ENCODE data around the gene SDC3.

SDC3 gene

DNA sequence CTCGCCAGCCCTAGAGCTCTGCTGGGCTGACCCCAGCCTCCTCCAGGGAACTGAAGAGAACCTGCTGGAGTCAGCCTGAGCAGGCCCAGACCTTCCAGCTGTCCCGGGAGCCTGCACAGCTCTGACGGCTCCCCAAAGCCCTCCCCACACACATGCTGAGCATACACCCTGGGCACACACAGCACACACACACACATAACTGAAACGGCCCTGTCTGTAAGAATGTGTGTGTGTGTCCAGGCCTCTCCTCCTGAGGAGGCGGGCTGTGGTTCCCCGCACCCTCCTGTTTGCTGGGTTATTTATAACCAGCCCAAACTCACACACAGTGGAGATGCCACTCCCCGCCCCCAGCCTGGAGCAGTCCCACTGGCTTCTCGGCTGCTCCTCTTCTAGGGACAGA lies 20.2 kb downstream of the SDC3 start:
- DNase-seq (ENCODE audit: low read depth) = peak; percentile 83

DNA sequence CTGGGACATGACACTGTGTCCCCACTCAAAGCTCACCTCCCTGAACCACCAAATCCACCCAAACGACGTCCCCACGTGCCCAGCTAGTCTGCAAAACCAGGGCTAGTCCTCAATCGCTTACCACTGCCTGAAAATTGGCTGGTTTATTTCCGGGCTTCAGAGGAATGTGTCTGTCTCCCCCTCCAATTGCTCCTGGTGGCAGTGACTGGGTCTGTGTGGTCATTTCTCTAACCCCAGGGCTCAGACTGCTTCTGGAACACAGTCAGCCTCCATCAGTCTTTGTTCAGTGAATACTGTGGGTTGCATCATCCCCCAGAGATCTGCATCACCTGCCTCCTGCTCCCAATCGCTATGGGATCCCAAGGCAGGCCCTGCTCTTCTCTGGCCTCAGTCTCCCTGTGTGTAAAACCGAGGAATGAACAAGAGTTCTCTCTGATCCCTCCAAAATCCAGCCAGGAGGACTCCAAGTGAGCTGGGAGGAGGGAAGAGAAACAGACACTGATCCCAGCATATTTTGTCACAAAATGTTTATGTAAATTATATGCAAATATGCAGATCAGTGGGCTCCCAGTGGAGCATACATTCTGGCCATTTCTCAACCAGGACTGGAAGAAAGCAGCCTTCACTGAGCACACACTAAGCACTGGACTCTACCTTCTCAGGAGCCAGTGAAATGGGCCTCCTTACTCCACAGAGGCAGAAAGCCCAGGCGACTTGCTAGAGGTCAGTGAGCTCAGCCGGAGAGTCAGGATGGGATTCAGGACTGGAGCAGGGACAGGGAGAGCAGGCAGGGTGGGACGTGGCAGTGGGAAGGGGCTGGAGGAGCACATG lies 20.9 kb downstream of the SDC3 start:
- DNase-seq (ENCODE audit: low read depth) = peak; percentile 42

DNA sequence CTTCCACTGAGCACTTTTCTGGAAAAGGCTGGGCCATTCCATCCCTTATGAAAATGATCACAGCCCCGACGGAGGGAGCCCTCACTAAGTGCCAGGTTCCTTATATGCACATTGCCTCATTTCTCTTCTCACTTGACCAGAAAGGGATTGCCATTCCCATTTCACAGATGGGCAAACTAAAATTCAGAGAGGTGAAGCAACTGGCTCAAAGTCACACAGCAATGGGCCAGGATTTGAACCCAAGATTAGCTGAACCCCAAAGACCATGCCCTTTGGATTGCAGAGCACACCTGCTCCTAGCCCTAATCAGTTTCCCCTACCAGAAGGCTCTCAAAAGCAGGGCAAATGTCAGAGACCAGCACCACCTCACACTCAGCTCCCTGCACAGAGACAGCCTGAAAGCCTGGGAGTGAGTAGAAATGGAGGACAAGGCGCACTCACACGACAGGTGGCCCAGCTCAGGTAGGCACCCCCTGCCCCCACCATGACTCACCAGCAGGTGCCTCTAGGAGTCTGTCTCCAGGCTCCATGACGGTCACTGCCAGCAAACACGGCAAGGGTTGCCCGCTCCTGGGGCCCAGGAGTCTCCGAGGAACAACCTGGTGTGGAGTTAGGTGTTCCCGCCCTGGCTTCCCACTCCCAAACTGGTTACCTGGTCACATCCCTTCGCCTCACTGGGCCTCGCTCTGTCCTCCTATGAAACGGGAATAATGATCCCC lies 21.7 kb downstream of the SDC3 start:
- no peak for DNase-seq (ENCODE audit: low read depth)

DNA sequence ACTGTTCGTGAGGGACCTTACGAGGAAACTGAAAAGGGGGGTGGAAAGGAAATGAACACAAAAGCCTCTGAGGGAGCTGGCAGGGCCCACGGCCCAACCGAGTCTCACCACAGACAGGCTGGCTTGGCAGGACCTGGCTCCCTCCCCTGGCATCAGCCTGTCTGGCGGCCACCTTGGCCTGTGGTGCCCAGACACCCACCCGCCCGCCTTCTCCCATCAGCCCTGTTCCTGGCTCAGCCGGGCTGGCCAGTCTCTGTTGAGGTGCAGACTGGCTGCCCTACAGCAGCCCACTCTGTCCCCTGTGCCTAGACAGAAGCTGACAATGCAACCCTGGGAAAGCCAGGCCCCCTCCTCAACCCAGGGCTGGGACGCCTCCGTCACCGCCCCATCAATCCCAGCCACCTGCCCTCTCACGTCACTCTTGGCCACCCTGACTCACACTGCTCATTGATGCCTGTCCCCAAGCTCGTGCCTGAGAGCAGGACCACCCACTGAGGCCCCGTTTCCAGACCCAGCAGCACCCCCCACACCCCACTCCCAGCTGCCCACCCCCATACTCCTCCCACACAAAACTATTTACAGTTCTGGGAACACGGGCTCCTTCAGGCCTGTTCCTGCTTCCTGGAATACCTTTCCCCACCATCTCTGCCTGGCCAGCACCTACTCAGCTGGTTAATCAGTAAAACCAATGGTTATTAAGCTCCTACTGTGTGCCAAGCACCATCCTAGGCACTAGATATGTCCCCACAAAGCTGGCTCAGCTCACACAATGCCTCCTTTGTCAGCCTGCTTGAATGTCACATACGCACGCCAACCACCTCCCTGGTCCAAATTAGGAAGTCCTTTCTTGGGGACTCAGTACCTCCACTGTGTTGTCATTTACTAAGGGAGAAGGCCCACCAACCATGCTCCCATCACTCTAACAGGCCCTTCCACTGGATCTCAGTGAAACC lies 22.7 kb downstream of the SDC3 start:
- DNase-seq (ENCODE audit: low read depth) = no peak

DNA sequence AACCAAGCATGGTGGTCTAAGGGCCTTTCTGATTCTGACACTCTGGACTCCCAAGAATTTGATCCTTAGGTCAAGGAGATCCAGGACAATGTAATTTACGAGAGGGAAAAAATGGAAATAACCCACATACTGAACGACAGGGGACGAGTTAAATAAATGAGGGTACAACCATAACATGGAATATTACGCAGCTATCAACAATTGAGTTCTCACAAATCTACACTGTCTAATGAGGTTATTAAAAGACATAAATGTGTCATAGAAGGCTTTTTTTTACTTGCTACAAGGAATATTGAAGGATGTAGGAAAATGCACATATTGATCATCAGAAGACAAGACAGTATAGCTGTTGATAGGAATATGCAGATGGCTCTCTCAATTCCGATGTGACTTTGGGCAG lies 23.8 kb downstream of the SDC3 start:
- no peak for DNase-seq (ENCODE audit: low read depth)

DNA sequence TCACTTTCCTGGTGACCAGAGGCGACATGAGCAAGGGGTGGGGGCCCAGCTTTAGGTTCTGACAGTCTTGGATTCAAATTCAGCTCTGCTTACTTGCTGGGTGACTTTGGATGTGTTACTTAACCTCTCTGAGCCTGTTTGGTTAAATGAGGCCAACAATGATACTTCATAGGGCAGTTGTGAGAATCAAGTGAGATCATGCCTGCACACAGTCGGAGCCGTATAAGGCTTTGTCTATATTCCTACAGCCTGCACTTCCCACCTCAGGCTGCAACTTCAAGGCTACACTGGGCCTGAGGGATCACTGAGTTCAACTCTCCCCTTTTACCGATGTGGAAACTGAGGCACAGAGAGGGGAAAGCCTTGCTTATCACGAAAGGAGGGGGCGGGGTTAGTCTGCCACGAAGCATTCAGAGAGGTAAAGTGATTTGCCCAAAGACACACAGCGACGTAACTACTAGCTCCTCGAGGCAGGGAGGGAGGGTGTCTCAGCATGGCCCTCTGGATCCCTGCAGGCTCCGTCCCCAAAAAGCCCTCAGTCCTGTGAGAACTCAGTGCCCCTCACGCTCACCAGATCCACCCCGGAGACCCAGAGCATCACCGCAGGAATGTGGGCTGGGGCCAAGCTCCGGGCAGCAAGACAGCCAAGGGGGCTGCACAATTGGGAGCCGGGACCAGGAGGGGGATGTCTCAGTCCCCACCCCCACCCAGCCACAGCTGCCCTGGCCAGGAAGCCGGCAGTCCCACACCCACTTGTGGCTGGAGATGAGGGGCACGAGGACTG lies 25.0 kb downstream of the SDC3 start:
- DNase-seq (ENCODE audit: low read depth) = no peak

DNA sequence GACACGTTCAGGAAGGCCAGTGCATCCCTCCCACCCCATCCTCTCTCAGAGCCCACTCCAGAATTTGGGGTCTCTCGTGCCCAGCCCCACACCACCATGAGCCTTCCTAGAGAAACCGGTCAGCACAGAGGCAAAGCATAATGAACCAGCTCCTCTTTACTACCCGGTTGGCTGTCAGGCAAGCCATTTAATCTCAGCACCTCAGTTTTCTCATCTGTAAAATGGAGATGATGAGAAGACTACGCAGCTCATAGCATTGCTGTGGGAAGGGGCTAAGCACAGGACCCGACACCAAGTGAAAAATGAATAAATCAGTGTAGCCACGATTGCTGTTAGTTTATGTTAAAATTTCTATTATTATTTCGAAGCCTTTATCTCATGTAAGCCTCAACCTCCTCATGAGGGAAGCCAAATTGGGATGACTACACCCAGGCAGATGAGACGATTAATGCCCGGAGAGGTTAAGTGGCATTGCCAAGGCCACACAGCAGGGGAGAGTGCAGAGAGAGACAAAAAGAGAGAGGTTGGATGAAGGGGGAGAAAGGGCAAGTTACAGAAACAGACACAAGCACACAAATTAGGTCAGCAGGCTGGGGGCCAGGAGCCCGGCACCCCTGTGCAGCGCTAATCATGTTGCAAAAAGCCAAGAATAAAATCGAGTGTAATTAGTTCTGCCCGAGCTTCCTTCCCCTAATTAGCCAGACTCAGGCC lies 25.7 kb downstream of the SDC3 start:
- no peak for DNase-seq (ENCODE audit: low read depth)

DNA sequence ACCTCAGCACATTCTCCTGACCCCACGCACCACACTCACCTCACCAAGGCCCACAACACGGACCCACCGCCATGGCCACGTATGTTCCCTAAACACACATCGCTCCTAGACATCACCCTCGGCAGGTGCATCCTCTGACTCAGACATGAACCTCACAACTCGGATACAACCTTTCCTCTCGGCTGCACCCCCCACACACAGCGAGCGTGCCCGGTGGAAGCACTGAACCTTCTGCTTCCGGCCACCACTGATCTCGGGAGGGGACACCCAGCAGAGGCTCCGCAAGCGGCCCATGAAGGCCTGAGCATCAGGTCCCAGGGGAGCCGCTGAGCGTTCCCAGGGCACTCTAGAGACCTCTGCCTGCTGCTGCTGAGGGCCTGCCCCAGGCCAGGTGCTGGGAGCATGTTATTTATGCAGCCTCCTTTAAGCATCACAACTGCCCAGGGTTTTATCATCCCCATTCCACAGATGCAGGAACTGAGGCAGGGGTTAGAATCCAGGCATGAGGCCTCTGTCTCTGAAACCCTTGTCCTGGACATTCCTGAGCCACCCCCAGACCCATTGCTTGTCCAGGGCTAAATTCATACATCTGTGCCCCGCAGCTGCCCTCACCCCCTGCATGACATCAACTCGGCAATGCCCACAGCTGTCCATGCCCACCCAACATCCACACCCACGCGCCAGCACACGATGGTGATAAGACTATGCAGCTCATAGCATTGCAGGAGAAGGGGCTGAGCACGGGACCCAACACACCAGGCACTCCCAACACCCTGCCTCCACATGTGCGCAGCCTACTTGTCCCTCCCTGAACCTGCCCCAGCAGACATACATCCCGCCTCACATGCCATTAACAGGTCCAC lies 27.0 kb downstream of the SDC3 start:
- DNase-seq (ENCODE audit: low read depth) = no peak

DNA sequence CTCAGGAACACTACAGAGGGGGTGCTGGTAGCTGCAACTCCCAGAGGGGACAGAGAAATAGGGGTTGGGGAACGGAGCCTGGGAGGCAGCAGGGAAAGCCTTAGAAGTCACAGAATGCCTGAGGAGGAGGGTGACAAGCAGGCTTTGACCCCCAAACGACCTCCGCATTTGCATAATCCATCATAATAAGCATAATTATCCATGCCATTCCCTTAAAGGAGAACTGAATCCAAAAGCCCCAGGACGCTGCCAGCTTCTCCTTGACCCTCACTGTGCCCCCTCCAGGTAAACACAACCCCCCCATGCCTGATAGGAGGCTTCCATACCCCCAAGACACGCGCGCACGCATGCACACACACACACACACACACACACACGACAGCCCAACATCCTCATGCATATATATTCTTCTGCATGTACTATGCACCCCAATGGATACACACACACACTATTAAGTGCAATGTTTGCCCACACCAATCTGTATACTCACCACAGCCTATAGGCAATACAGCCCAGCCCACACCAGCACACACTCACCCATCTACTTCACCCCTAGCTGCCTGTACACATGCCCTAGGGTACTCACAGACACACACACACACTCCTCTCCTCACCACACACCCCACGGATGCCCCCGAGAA lies 27.8 kb downstream of the SDC3 start:
- no peak for DNase-seq (ENCODE audit: low read depth)

GRCh38 chr1:30879940-30880677 lies 28.4 kb downstream of the SDC3 start:
- DNase-seq (ENCODE audit: low read depth) = no peak

- no peak for DNase-seq (ENCODE audit: low read depth)
Measured at GRCh38 chr1:30879126-30879786, 29.3 kb downstream of the SDC3 start.

DNA sequence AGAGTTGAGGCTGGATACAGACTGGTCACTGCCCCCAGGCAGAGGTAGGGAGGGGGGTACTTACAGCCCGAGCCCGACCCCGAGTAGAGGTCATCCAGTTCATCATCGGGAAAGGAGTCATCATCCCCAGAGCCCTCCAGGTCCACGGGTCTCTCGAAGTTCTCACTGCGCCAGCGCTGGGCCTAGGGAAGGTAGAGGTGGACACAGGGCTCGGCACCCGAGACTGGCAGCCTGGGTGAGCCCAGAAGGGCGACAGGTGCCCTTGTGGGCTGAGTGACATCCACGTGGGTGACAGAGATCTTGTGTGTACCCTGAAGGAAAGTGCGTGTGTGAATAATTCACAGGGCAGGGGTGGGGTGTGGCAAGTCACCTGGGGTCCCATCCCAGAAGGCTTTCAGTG lies 30.0 kb downstream of the SDC3 start:
- DNase-seq (ENCODE audit: low read depth) = no peak

- DNase-seq (ENCODE audit: low read depth) = no peak
Measured at GRCh38 chr1:30878016-30878415, 30.5 kb downstream of the SDC3 start.

DNA sequence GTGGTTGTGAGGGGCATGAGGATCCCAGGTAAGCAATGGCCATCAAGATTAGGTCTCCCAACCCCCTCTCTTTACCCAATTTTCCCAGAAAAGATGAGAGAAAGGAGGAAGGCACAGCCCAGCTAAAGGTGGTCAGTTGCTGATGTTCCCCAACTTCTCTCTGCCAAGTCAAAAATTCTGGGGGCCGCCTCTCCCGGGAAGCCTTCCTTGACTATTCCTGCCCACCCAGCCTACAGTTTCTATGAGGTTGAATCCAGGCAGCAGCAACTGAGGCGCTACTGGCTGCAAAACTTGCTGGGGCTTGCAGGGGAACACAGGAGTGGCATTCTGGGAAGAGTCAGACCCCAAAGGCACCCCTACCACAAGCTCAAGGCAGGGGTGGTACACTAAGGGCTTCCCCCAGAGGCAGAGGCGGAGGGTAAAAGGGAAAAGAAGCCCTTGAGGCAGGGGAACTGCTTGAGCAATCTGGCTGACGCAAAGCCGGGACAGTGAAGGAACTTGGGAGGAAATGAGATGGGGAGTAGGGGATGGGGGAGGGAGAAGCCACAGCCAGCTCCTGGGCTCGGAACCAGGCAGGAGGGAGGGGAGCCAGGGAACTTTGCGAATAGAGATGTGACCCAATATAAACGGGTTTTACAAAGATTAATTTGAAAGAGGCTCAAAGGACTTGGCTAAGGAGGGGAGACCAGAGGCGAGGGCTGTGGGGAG lies 31.2 kb downstream of the SDC3 start:
- peak; percentile 68 for DNase-seq (ENCODE audit: low read depth)

- DNase-seq (ENCODE audit: low read depth) = no peak
Measured at GRCh38 chr1:30876451-30877204, 31.9 kb downstream of the SDC3 start.

GRCh38 chr1:30875916-30876315 lies 32.6 kb downstream of the SDC3 start:
- DNase-seq (ENCODE audit: low read depth) = no peak

- DNase-seq (ENCODE audit: low read depth) = no peak
Measured at GRCh38 chr1:30875197-30875596, 33.4 kb downstream of the SDC3 start.

Data from amniotic epithelial cell (primary cell).